ENCODE measurements around the gene CPVL. TPM values are rescaled to one million over a fixed set of nuclear protein-coding genes. Genes with fewer than 3 reads are reported as not detected.
A peak's percentile ranks its signal among the peaks of the same experiment; 100 is the strongest.

CPVL gene
- total and polyA plus RNA-seq, 2 experiments from 2014 or later: 30.6 to 95.2 TPM

- DNase-seq (ENCODE audit: low read depth in 1 of 2, low spot score in 1 of 2): no peak
- no peaks in the 10 kb centered on the region for H3K36me3 ChIP-seq
- no peak overlapping the region for H3K4me3 ChIP-seq
- no peaks in the 10 kb centered on the region for H3K4me1 ChIP-seq (ENCODE audit: low read depth)
- H3K27ac ChIP-seq: no peak overlapping the region
- no peaks in the 10 kb centered on the region for H3K9me3 ChIP-seq (ENCODE audit: low read depth)
- TF ChIP-seq, protein P1, sequence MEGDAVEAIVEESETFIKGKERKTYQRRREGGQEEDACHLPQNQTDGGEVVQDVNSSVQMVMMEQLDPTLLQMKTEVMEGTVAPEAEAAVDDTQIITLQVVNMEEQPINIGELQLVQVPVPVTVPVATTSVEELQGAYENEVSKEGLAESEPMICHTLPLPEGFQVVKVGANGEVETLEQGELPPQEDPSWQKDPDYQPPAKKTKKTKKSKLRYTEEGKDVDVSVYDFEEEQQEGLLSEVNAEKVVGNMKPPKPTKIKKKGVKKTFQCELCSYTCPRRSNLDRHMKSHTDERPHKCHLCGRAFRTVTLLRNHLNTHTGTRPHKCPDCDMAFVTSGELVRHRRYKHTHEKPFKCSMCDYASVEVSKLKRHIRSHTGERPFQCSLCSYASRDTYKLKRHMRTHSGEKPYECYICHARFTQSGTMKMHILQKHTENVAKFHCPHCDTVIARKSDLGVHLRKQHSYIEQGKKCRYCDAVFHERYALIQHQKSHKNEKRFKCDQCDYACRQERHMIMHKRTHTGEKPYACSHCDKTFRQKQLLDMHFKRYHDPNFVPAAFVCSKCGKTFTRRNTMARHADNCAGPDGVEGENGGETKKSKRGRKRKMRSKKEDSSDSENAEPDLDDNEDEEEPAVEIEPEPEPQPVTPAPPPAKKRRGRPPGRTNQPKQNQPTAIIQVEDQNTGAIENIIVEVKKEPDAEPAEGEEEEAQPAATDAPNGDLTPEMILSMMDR (IDR thresholded peaks at IDR 0.05; ENCODE audit: low read depth, low read length): no peak
- H3K27me3 ChIP-seq: peaks cover 71% of the 10 kb centered on the region
Observed at GRCh38 chr7:29192323-29192722, 46.0 kb upstream of the CPVL start.

DNA sequence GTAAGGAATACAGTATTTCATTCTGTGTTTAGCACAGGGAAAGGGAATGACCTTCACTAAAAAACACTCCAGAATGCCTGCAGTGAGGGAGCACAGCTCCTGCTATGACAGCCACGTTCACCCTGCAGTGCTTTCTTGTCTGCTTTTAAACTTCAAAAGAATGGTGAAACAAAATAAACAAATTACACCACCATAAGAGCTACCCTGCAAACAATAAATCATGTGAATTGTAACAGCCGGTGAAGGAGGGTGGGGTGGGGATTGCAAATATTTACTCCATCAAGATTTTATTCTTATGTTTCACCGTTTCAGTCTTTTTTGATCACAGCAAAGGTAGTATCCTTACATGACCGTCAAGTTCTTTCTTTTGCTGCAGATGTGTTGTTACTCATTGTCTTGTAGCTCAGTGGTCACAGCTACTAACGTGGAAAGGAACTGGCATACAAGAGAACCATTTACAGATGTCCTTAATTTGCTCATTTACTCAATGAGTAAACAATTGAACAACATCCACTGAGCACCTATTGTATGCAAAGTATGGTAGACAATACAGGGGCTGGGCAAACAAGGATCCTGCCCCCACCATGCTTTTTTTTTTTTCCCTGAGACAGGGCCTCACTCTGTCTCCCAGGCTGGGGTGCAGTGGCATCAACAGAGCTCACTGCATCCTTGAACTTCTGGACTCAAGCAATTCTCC lies 44.2 kb upstream of the CPVL start:
- Histone ChIP-seq H3K36me3 (no peaks in the 10 kb centered on the region), H3K4me3 (no peak overlapping the region), H3K27me3 (peaks cover 53% of the 10 kb centered on the region), H3K9me3 (ENCODE audit: low read depth) (no peaks in the 10 kb centered on the region), H3K27ac (no peak overlapping the region), H3K4me1 (ENCODE audit: low read depth) (no peaks in the 10 kb centered on the region)
- DNase-seq (ENCODE audit: low read depth in 1 of 2, low spot score in 1 of 2): no peak
- TF ChIP-seq, protein P1 (IDR thresholded peaks at IDR 0.05; ENCODE audit: low read depth, low read length): no peak

GRCh38 chr7:29189743-29190201 lies 43.4 kb upstream of the CPVL start:
- H3K4me3 ChIP-seq: no peak overlapping the region

DNA sequence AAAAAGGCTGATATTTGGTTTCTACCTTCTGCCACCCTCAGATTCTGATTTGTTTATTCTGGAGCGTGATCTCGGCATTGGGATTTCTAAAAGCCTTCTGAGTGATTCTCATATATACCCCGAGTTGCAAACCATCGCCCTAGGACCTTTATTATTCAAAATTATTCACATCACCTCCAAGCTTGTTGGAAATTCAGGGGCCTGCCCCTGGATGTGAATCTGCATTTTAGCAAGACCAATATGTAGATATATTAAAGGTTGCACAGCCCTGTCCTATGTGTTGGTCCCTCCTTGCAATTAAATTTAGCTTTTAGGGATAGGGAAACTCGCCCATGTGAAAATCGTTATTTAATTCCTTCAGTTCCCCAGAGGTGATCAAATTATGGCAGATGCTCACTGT lies 39.3 kb upstream of the CPVL start:
- H3K9me3 ChIP-seq (ENCODE audit: low read depth): no peaks in the 10 kb centered on the region

More at GRCh38 chr7:29189743-29190201, 43.4 kb upstream of the CPVL start:
- H3K4me1 ChIP-seq (ENCODE audit: low read depth): no peaks in the 10 kb centered on the region
- peaks cover 45% of the 10 kb centered on the region for H3K27me3 ChIP-seq
- DNase-seq (ENCODE audit: low read depth in 1 of 2, low spot score in 1 of 2): peak; percentile 54 to 67
- H3K36me3 ChIP-seq: no peaks in the 10 kb centered on the region
- TF ChIP-seq, protein P1 (IDR thresholded peaks at IDR 0.05; ENCODE audit: low read depth, low read length): peak; percentile 92
- no peaks in the 10 kb centered on the region for H3K9me3 ChIP-seq (ENCODE audit: low read depth)
- H3K27ac ChIP-seq: no peak overlapping the region

GRCh38 chr7:29184599-29184998 lies 38.3 kb upstream of the CPVL start:
- Histone ChIP-seq H3K4me3 (no peak overlapping the region), H3K4me1 (ENCODE audit: low read depth) (no peaks in the 10 kb centered on the region), H3K27ac (no peak overlapping the region), H3K27me3 (no peaks in the 10 kb centered on the region), H3K36me3 (no peaks in the 10 kb centered on the region), H3K9me3 (ENCODE audit: low read depth) (no peaks in the 10 kb centered on the region)
- DNase-seq (ENCODE audit: low read depth in 1 of 2, low spot score in 1 of 2): no peak
- TF ChIP-seq, protein P1 (IDR thresholded peaks at IDR 0.05; ENCODE audit: low read depth, low read length): no peak

More for the DNA sequence above, 39.3 kb upstream of the CPVL start:
- Histone ChIP-seq H3K27ac (no peak overlapping the region), H3K4me1 (ENCODE audit: low read depth) (no peaks in the 10 kb centered on the region), H3K4me3 (no peak overlapping the region), H3K27me3 (peaks cover 6% of the 10 kb centered on the region), H3K36me3 (no peaks in the 10 kb centered on the region)
- TF ChIP-seq, protein P1 (IDR thresholded peaks at IDR 0.05; ENCODE audit: low read depth, low read length): no peak
- no peak for DNase-seq (ENCODE audit: low read depth in 1 of 2, low spot score in 1 of 2)

Data from cardiac muscle cell (in vitro differentiated cells and primary cell).